ENCODE results near the gene SORD. TPM values are rescaled to one million over a fixed set of nuclear protein-coding genes. Genes with fewer than 3 reads are reported as not detected.

Gene SORD
- total and polyA plus RNA-seq, 8 donors: 2.1 to 14.7 (median 8.8) TPM

DNA sequence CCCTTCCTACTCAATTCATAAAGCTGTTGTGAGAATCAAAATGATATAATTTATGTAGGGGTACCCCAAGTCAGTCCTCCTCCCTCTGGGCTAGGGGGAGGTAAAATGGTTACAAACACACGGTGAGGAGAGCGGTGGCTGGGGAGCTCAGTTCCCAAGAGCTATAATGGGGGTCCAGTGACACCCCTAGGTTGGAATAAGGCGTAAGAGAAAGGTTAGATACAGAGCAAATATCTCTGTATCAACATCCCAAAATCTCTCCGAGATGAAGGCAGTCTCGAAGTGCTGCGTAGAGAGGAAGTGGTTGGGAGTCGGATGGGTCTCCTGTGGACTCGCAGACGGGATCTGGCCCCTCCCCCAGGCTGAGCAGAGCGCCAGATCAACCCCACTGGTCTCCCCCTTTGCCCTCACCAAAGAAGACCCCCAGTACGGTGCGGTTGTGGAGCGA lies 89.2 kb downstream of the SORD start:
- peak in 1 of 4 donors; percentile 3 for ATAC-seq

DNA sequence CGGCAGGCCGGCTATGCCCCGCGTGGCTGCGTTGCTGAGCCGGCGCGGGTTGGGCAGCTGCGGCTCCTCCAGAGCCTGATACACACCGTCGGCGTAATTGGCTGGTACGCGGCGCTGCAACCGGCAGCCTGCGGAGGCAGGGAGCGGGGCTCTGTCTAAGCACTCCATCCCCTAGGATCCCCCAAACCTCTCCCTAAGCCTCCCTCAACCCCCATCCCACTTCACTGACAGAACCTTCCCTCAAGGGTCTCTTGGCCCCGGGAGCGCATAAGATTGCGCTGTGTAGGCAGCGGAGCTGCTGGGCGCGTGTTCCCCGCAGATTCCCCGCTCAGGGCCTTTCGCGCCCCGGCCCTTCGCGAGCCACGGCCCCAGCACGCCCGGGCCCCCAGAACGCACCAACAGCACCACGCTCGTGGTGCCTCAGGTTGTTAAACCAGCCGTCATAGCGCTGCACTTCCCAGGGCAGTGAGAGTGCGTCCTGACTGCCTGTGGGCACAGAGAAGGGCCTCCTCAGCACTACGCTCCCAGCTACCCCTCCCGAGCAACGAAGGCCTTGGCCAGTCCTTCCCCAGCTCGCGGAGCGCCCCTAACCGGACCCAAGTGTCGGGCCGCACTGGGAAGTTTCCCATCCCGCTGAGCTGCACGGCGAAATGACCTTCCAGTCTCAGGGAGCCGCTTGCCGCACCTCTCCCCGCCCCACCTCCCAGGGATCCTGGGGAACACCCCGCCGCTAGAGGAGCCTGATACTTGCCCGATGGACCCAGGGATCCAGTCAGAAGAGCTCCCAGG lies 89.8 kb downstream of the SORD start:
- no peaks in the 10 kb centered on the region for H3K36me3 ChIP-seq
- TF ChIP-seq, protein P1, sequence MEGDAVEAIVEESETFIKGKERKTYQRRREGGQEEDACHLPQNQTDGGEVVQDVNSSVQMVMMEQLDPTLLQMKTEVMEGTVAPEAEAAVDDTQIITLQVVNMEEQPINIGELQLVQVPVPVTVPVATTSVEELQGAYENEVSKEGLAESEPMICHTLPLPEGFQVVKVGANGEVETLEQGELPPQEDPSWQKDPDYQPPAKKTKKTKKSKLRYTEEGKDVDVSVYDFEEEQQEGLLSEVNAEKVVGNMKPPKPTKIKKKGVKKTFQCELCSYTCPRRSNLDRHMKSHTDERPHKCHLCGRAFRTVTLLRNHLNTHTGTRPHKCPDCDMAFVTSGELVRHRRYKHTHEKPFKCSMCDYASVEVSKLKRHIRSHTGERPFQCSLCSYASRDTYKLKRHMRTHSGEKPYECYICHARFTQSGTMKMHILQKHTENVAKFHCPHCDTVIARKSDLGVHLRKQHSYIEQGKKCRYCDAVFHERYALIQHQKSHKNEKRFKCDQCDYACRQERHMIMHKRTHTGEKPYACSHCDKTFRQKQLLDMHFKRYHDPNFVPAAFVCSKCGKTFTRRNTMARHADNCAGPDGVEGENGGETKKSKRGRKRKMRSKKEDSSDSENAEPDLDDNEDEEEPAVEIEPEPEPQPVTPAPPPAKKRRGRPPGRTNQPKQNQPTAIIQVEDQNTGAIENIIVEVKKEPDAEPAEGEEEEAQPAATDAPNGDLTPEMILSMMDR (IDR thresholded peaks at IDR 0.05): no peak
- no peak overlapping the region for H3K27ac ChIP-seq
- H3K4me3 ChIP-seq: peak overlapping the region in 2 of 4 donors; percentile 5 to 35
- peaks cover 0 to 25% (median 7%) of the 10 kb centered on the region in 4 donors for H3K27me3 ChIP-seq
- WGBS, 2 donors: 2% methylated on average over 56 to 58 of the region's 58 CpGs
- DNase-seq (no peak), ATAC-seq (peak in 3 of 4 donors; percentile 24 to 35 (median 35)), FAIRE-seq (no peak)
- peaks cover 0 to 7% (median 0%) of the 10 kb centered on the region in 3 donors for H3K4me1 ChIP-seq
- intact Hi-C loops (cut with DNase I): loop anchor here in 1 of 3 donors (10.0 kb wide), 1 partner anchor 158 kb away; the partner anchor contains the start of gene TERB2
- H3K9me3 ChIP-seq: no peaks in the 10 kb centered on the region

More for the DNA sequence above, 89.2 kb downstream of the SORD start:
- peak overlapping the region in 2 of 4 donors; percentile 5 to 35 for H3K4me3 ChIP-seq
- H3K4me1 ChIP-seq: peaks cover 0 to 7% (median 0%) of the 10 kb centered on the region in 3 donors
- intact Hi-C loops (cut with DNase I): loop anchor here in 1 of 3 donors (10.0 kb wide), 1 partner anchor 157 kb away; the partner anchor contains the start of gene TERB2
- WGBS, 2 donors: 10% methylated on average over 12 to 13 of the region's 13 CpGs
- H3K36me3 ChIP-seq: no peaks in the 10 kb centered on the region
- no peak overlapping the region for H3K27ac ChIP-seq
- FAIRE-seq (no peak), DNase-seq (no peak)
- H3K27me3 ChIP-seq: peaks cover 0 to 20% (median 7%) of the 10 kb centered on the region in 4 donors
- TF ChIP-seq, protein P1 (IDR thresholded peaks at IDR 0.05): no peak
- no peaks in the 10 kb centered on the region for H3K9me3 ChIP-seq

- no peak overlapping the region for H3K27ac ChIP-seq
- TF ChIP-seq, protein P1 (IDR thresholded peaks at IDR 0.05): no peak
- peak in 1 of 6 donors; percentile 26 for DNase-seq
- intact Hi-C loops (cut with DNase I): loop anchor here in 1 of 3 donors (10.0 kb wide), 1 partner anchor 159 kb away; the partner anchor contains the start of gene TERB2
- peaks cover 0 to 7% (median 0%) of the 10 kb centered on the region in 3 donors for H3K4me1 ChIP-seq
- H3K27me3 ChIP-seq: peaks cover 0 to 26% (median 7%) of the 10 kb centered on the region in 4 donors
- no peak for FAIRE-seq
- ATAC-seq: no peak
- no peaks in the 10 kb centered on the region for H3K9me3 ChIP-seq
- peak overlapping the region in 1 of 4 donors; percentile 35 for H3K4me3 ChIP-seq
- no peaks in the 10 kb centered on the region for H3K36me3 ChIP-seq
- 10 to 12% methylated on average over 14 of the region's 14 CpGs for WGBS, 2 donors
Measured at GRCh38 chr15:45113380-45113990, 90.5 kb downstream of the SORD start.

GRCh38 chr15:45114076-45114750 lies 91.2 kb downstream of the SORD start, which contains the start of the genes DUOX2 and DUOXA2:
DUOX2 (minus strand) TSS chr15:45114172; CDS start chr15:45113411, 761 bp downstream.
DUOXA2 (plus strand) TSS chr15:45114326; CDS start chr15:45114606, 280 bp downstream.
- H3K36me3 ChIP-seq: no peaks in the 10 kb centered on the region
- peaks cover 0 to 26% (median 7%) of the 10 kb centered on the region in 4 donors for H3K27me3 ChIP-seq
- H3K4me3 ChIP-seq: peak within 1 kb of the TSS in 1 of 4 donors; percentile 35
- H3K27ac ChIP-seq: no peak within 1 kb of the TSS
- FAIRE-seq: no peak
- no peaks in the 10 kb centered on the region for H3K9me3 ChIP-seq
- peak in 2 of 4 donors; percentile 22 to 37 for ATAC-seq
- intact Hi-C loops (cut with DNase I): loop anchor here in 1 of 3 donors (10.0 kb wide), 1 partner anchor 159 kb away; the partner anchor contains the start of gene TERB2
- DNase-seq: peak in 2 of 6 donors; percentile 35 to 48
- TF ChIP-seq, protein P1 (IDR thresholded peaks at IDR 0.05): no peak
- WGBS, 2 donors: 3% methylated on average over 42 of the region's 42 CpGs
- peaks cover 0 to 7% (median 0%) of the 10 kb centered on the region in 3 donors for H3K4me1 ChIP-seq
